22Rv1 (cell line): ENCODE results near the gene USP30.

ENCODE experiments used
- CTCF ChIP-seq: fragments of 450-650 bp; IDR thresholded peaks from 2 replicates; pipeline ENCODE4 v1.5.1; 2017; ENCODE audit warnings: mild to moderate bottlenecking
- ZFX ChIP-seq: fragments of 450-650 bp; IDR thresholded peaks from 2 replicates; pipeline ENCODE4 v1.6.1; 2017; ENCODE audit warnings: antibody characterized with exemption, borderline replicate concordance

GRCh38 chr12:109114644-109115043, 62.3 kb downstream of the USP30 start:
- TF ChIP-seq CTCF = no peak
- TF ChIP-seq ZFX = no peak
